ENCODE measurements around the gene CERS1.

CERS1 gene

DNA sequence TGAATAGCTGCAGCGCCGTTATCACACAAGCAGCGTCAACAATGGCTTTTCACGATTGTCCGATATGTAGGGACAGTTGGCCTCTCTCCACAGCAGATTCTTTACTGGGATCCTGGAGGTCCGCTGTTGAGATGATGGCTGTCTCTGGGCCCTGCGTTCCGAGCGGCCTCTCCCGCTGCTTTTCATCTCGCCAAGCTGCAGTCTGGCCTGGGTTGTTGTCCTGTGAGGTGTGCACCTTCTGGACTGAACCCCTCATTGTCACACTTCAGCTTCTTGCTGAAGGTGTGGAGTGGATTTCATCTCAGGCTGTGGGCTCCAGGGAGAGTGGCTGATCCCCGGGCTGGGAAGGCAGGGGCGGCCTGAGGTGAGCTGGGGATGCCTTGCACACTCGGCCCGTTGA lies 54.6 kb downstream of the CERS1 start:
- Histone ChIP-seq H3K79me2 (ENCODE audit: low read length) (peaks cover 100% of the 10 kb centered on the region), H4K20me1 (ENCODE audit: insufficient read depth, low read length) (peaks cover 99% of the 10 kb centered on the region), H3K9ac (ENCODE audit: low read length) (no peak overlapping the region), H3K4me2 (ENCODE audit: low read length) (no peak overlapping the region), H3K36me3 (replicated peaks; ENCODE audit: low read depth, low read length) (peaks cover 40% of the 10 kb centered on the region), H3K27ac (ENCODE audit: low read length) (no peak overlapping the region), H3K4me3 (ENCODE audit: low read length) (no peak overlapping the region), H2AFZ (ENCODE audit: low read depth, low read length) (no peak overlapping the region), H3K9me3 (ENCODE audit: insufficient read depth, low read length) (no peaks in the 10 kb centered on the region), H3K4me1 (ENCODE audit: low read length) (peaks cover 4% of the 10 kb centered on the region; the same call in 1 of the 2 replicates), H3K27me3 (ENCODE audit: low read depth, low read length) (no peaks in the 10 kb centered on the region)
- no peak for TF ChIP-seq EZH2phosphoT487 (IDR thresholded peaks at IDR 0.05; ENCODE audit: low read depth)
- TF ChIP-seq, protein P1, sequence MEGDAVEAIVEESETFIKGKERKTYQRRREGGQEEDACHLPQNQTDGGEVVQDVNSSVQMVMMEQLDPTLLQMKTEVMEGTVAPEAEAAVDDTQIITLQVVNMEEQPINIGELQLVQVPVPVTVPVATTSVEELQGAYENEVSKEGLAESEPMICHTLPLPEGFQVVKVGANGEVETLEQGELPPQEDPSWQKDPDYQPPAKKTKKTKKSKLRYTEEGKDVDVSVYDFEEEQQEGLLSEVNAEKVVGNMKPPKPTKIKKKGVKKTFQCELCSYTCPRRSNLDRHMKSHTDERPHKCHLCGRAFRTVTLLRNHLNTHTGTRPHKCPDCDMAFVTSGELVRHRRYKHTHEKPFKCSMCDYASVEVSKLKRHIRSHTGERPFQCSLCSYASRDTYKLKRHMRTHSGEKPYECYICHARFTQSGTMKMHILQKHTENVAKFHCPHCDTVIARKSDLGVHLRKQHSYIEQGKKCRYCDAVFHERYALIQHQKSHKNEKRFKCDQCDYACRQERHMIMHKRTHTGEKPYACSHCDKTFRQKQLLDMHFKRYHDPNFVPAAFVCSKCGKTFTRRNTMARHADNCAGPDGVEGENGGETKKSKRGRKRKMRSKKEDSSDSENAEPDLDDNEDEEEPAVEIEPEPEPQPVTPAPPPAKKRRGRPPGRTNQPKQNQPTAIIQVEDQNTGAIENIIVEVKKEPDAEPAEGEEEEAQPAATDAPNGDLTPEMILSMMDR (IDR thresholded peaks at IDR 0.05; ENCODE audit: low read depth, low read length) = no peak

DNA sequence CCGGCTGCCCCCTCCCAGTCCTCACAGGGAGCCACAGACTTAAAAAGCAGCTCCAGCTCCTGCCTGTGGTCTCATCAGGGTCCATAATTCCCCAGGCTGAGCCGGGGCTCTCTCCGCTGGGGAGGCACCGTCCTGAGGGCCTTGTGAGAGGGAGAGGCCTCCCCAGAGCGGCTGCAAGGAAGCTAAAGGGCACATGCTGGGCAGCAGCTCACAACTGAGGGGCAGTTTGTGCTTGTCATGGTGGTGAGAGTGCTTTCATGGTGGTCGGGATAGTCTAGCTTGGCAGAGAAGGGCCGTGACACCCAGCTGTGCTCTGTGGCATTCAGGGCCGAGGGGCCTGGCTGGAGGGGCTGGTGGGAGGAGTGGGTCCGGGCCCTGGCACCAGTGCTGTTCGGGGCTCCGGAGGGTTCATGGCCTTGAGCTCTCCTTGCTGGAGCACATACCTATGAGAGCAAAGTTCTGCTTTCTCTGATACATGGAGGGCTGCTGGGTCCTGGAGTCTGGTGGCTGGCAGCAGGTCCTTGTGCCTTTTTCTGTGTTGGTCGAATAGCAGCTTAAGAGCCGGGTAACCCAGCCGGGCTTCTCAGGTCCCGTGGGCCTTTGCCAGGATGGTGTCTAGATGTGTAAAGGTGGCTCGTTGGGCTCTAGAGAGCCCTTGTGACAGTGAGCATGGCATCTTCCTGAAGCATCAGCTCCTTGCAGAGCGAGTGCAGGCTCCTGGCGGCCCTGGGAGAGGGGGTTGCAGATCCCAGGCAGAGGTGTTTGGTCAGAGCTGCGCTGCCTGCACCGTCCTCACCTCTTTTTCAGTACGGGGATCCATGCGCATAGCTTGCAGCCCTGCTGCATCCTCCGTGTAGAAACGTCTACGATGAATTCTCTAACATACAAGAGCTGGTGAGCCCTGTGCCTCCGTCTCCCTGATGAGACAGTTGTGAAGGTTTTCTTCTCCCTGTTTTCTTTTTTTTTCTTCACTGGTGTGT lies 55.4 kb downstream of the CERS1 start:
- Histone ChIP-seq H3K9ac (ENCODE audit: low read length) (no peak overlapping the region), H3K27me3 (ENCODE audit: low read depth, low read length) (no peaks in the 10 kb centered on the region), H3K9me3 (ENCODE audit: insufficient read depth, low read length) (no peaks in the 10 kb centered on the region), H3K27ac (ENCODE audit: low read length) (no peak overlapping the region), H3K79me2 (ENCODE audit: low read length) (peaks cover 100% of the 10 kb centered on the region), H2AFZ (ENCODE audit: low read depth, low read length) (no peak overlapping the region), H3K4me1 (ENCODE audit: low read length) (peaks cover 4% of the 10 kb centered on the region; the same call in 1 of the 2 replicates), H3K36me3 (replicated peaks; ENCODE audit: low read depth, low read length) (peaks cover 45% of the 10 kb centered on the region), H3K4me3 (ENCODE audit: low read length) (no peak overlapping the region), H3K4me2 (ENCODE audit: low read length) (no peak overlapping the region), H4K20me1 (ENCODE audit: insufficient read depth, low read length) (peaks cover 99% of the 10 kb centered on the region)
- TF ChIP-seq, protein P1 (IDR thresholded peaks at IDR 0.05; ENCODE audit: low read depth, low read length) = no peak
- no peak for TF ChIP-seq EZH2phosphoT487 (IDR thresholded peaks at IDR 0.05; ENCODE audit: low read depth)

DNA sequence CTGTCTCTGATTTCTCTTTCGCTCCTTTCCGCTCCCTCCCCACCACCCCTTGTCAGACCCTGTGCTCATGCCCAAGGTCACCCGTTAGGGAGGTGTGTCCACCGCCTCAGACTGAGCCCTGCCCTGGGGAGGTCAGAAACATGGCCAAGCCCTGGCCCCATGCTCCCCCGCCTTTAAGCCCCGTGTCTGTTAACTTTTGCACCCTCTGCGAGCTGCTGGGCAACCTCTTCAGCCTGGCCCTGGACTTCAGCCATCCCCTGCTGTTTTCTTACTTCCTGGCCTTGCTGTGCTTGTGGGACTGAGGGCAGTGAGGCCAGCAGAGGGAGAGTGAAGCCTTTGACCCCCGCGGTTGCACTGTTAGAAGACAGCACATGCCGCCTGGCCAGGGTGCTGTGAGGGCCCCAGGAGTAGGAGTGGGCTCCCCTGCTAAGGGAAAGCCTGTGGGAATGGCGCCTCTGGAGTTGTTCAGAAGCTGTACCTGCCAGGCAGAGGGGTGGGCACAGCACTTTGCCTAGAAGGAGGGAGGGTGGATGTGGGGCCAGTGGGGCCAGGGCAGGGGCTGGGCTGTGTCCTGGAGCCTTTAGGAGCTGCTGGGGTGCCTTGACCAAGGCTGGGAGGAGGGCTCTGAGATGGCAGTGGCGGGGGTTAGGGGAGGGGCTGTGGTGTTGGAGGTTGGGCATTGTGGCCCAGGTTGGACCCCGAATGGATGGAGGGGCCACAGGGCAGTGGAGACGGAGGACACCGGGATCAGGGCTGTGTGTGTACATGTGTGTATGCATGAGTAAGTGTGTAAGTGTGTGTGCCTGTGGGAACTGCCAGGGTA lies 56.3 kb downstream of the CERS1 start:
- peaks cover 100% of the 10 kb centered on the region for H3K79me2 ChIP-seq (ENCODE audit: low read length)
- H3K27me3 ChIP-seq (ENCODE audit: low read depth, low read length) = no peaks in the 10 kb centered on the region
- peaks cover 99% of the 10 kb centered on the region for H4K20me1 ChIP-seq (ENCODE audit: insufficient read depth, low read length)
- no peak overlapping the region for H3K9ac ChIP-seq (ENCODE audit: low read length)
- peaks cover 4% of the 10 kb centered on the region; the same call in 1 of the 2 replicates for H3K4me1 ChIP-seq (ENCODE audit: low read length)
- no peak overlapping the region for H3K27ac ChIP-seq (ENCODE audit: low read length)
- no peak overlapping the region for H3K4me3 ChIP-seq (ENCODE audit: low read length)
- no peaks in the 10 kb centered on the region for H3K9me3 ChIP-seq (ENCODE audit: insufficient read depth, low read length)
- H2AFZ ChIP-seq (ENCODE audit: low read depth, low read length) = no peak overlapping the region
- H3K4me2 ChIP-seq (ENCODE audit: low read length) = no peak overlapping the region
- peaks cover 48% of the 10 kb centered on the region for H3K36me3 ChIP-seq (replicated peaks; ENCODE audit: low read depth, low read length)
- TF ChIP-seq EZH2phosphoT487 (IDR thresholded peaks at IDR 0.05; ENCODE audit: low read depth) = no peak
- TF ChIP-seq, protein P1 (IDR thresholded peaks at IDR 0.05; ENCODE audit: low read depth, low read length) = no peak

- Histone ChIP-seq H3K27ac (ENCODE audit: low read length) (no peak overlapping the region), H3K79me2 (ENCODE audit: low read length) (peaks cover 78% of the 10 kb centered on the region), H3K4me1 (ENCODE audit: low read length) (peaks cover 15% of the 10 kb centered on the region), H2AFZ (ENCODE audit: low read depth, low read length) (no peak overlapping the region), H4K20me1 (ENCODE audit: insufficient read depth, low read length) (peaks cover 72% of the 10 kb centered on the region), H3K27me3 (ENCODE audit: low read depth, low read length) (no peaks in the 10 kb centered on the region), H3K9me3 (ENCODE audit: insufficient read depth, low read length) (no peaks in the 10 kb centered on the region), H3K9ac (ENCODE audit: low read length) (no peak overlapping the region), H3K36me3 (replicated peaks; ENCODE audit: low read depth, low read length) (peaks cover 56% of the 10 kb centered on the region), H3K4me2 (ENCODE audit: low read length) (peak overlapping the region; percentile 84), H3K4me3 (ENCODE audit: low read length) (peak overlapping the region; percentile 93)
- TF ChIP-seq, protein P1 (IDR thresholded peaks at IDR 0.05; ENCODE audit: low read depth, low read length) = no peak
- TF ChIP-seq EZH2phosphoT487 (IDR thresholded peaks at IDR 0.05; ENCODE audit: low read depth) = no peak
Observed at GRCh38 chr19:18834644-18834984, 61.3 kb downstream of the CERS1 start.
